ENCODE measurements around the gene SLC2A4RG.

GRCh38 chr20:63701329-63702035, 38.1 kb upstream of the SLC2A4RG start:
- no peak for TF ChIP-seq POLR2A (IDR thresholded peaks at IDR 0.05)
- TF ChIP-seq CTCF (IDR thresholded peaks at IDR 0.05) = no peak

Data from lower leg skin (tissue), 3 donors.